CD4-positive, alpha-beta T cell treated with Interferon alpha-2 for 1 hour (primary cell): Measurements from ENCODE around the gene IKZF3.
"Not testable (repeated sequence)": the region's sequence is repeated elsewhere in the genome, so short reads cannot be mapped to it uniquely, and the experiment has no call there.

ENCODE experiments used
- DNase-seq, 2 donors: peaks; one replicate each; pipeline ENCODE4 v3.0.0-alpha.2; 2020 to 2022

The IKZF3 gene

GRCh38 chr17:39716073-39716818 lies 147.9 kb downstream of the IKZF3 start:
- DNase-seq: no peak

- DNase-seq: no peak
Measured at GRCh38 chr17:39715375-39716072, 148.6 kb downstream of the IKZF3 start.

- DNase-seq: no peak
Measured at GRCh38 chr17:39714234-39714633, 149.9 kb downstream of the IKZF3 start.

- DNase-seq: no peak
Measured at GRCh38 chr17:39711851-39712250, 152.3 kb downstream of the IKZF3 start.

- not testable (repeated sequence) for DNase-seq
Measured at GRCh38 chr17:39711071-39711470, 153.0 kb downstream of the IKZF3 start.

GRCh38 chr17:39709998-39710964 lies 153.8 kb downstream of the IKZF3 start:
- no peak for DNase-seq

- peak in 1 of 2 donors; percentile 23 for DNase-seq
Measured at GRCh38 chr17:39709319-39709997, 154.7 kb downstream of the IKZF3 start.
